Activated naive CD4-positive, alpha-beta T cell treated with anti-CD3 and anti-CD28 coated beads, Interleukin-2, amount 10 ng/mL, durations not matched to agents 5 hours and 36 hours (primary cell): ENCODE data around the gene TFG. TPM values are rescaled to one million over a fixed set of nuclear protein-coding genes. Genes with fewer than 3 reads are reported as not detected.

Experiments used
- total RNA-seq, 2 experiments: library from RNA; stranded (reverse); gene quantifications; one replicate each; pipeline ENCODE4 v1.2.3, GENCODE V29; 2021

The TFG gene
- total RNA-seq, result 10 to 100 TPM; 49.3 to 50.2 TPM

DNA sequence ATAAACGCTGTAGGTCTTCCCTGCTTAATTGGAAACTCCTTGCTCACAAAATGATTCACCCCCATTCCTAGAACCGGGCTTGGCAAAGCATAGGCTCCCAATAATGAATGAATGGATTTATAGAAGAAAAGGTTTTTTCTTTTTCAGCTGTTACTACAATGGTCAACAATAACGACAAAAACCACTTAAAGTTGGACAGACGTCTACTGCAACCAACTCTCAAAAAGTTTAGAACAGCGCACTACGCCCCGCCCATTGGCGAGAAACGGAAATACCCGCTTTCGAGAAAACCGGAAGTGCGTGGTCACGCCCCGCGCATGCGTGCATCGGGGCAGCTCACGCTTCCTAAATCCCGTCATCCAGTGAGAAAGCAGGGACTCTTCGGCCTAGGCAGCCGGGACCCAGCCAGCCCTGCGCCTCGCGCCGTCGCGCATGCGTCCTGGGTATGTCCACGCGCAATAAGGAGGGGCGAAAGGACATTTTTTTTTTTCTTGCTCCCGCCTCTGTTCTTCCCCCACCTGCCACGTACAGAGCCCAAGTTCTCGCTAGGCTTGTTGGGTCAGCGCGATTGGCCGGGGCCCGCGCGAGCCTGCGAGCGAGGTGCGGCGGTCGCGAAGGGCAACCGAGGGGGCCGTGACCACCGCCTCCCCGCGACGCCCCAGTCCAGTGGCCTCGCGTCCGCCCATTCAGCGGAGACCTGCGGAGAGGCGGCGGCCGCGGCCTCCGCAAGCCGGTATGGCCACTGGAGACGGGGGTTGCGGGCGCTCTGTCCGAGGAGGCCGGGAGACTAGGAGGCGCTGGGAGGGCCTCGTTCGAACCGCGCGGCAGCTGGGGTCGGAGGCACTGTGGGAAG is at the start of gene TFG:
Gene TFG, plus strand, starts transcription at position 506 of the 853 bp plus-strand sequence. CDS start 4,192 bp downstream, outside the sequence.

Other genes with a start within 250 kb of the TFG start
- under 1 TPM; 0.19 to 0.45 TPM for gene TMEM45A, start 216.9 kb upstream of the TFG start, total RNA-seq
- gene ADGRG7, start 99.9 kb upstream of the TFG start, total RNA-seq, result not detected